Measurements from ENCODE around the gene GALNT10.

The GALNT10 gene

GRCh38 chr5:154368041-154368800, 177.7 kb downstream of the GALNT10 start:
- Histone ChIP-seq H3K27ac (ENCODE audit: insufficient read depth, low read length, poor library complexity, severe bottlenecking) (no peak overlapping the region), H3K27me3 (replicated peaks; ENCODE audit: control insufficient read depth, insufficient read depth, low read length, poor library complexity, severe bottlenecking) (no peaks in the 10 kb centered on the region), H3K9me3 (ENCODE audit: control insufficient read depth, low read length) (no peaks in the 10 kb centered on the region), H3K4me1 (ENCODE audit: control insufficient read depth, insufficient read depth, low read length, poor library complexity, severe bottlenecking) (no peaks in the 10 kb centered on the region), H3K36me3 (ENCODE audit: control insufficient read depth, insufficient read depth, low read length) (no peaks in the 10 kb centered on the region), H3K4me3 (ENCODE audit: insufficient read depth, low read depth, low read length, poor library complexity, severe bottlenecking) (no peak overlapping the region)
- DNase-seq, result no peak

DNA sequence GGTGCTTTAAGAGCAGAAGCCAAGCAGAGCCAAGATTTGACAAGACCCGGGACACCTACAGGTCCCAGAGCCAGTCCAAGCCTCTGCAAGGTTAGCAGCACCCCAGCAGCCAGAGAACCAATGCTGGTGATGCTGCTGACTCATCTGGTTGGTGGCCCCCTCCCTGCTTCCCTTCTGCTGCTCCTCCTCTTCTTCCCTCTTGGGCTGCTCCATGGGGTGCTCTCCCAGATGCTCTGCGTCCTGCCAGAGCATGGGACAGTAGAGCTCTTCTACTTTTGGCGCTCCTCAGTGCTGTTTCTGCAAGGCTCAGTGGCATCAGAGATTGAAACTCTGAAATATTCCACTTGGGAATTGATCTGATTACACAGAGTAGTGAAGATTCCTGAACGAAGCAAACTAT, 179.1 kb downstream of the GALNT10 start:
- no peaks in the 10 kb centered on the region for H3K36me3 ChIP-seq (ENCODE audit: control insufficient read depth, insufficient read depth, low read length)
- no peak overlapping the region for H3K27ac ChIP-seq (ENCODE audit: insufficient read depth, low read length, poor library complexity, severe bottlenecking)
- no peak overlapping the region for H3K4me3 ChIP-seq (ENCODE audit: insufficient read depth, low read depth, low read length, poor library complexity, severe bottlenecking)
- no peaks in the 10 kb centered on the region for H3K4me1 ChIP-seq (ENCODE audit: control insufficient read depth, insufficient read depth, low read length, poor library complexity, severe bottlenecking)
- no peaks in the 10 kb centered on the region for H3K9me3 ChIP-seq (ENCODE audit: control insufficient read depth, low read length)
- H3K27me3 ChIP-seq (replicated peaks; ENCODE audit: control insufficient read depth, insufficient read depth, low read length, poor library complexity, severe bottlenecking), result no peaks in the 10 kb centered on the region
- DNase-seq, result no peak

DNA sequence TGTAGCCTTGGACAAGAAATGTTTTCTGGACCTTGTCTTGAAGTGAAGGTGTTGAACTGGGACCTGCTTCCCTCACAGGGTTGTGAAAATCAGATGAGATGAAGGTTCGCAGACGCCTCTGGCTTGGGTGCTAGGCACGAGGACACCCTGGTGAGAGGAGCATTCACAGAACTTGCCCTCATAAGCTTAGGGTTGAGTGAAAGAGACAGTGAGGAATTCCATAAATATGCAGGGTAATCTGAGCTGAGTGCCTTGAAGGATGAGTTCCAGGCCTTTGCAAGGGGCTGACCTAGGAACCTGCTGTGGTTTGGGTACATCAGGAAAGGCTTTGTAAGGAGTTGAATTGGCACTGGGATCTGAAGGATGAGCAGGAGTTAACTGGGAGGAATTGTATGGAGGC, 179.6 kb downstream of the GALNT10 start:
- H3K4me3 ChIP-seq (ENCODE audit: insufficient read depth, low read depth, low read length, poor library complexity, severe bottlenecking), result no peak overlapping the region
- no peaks in the 10 kb centered on the region for H3K9me3 ChIP-seq (ENCODE audit: control insufficient read depth, low read length)
- H3K4me1 ChIP-seq (ENCODE audit: control insufficient read depth, insufficient read depth, low read length, poor library complexity, severe bottlenecking), result no peaks in the 10 kb centered on the region
- H3K27ac ChIP-seq (ENCODE audit: insufficient read depth, low read length, poor library complexity, severe bottlenecking), result no peak overlapping the region
- no peak for DNase-seq
- no peaks in the 10 kb centered on the region for H3K27me3 ChIP-seq (replicated peaks; ENCODE audit: control insufficient read depth, insufficient read depth, low read length, poor library complexity, severe bottlenecking)
- H3K36me3 ChIP-seq (ENCODE audit: control insufficient read depth, insufficient read depth, low read length), result no peaks in the 10 kb centered on the region

DNA sequence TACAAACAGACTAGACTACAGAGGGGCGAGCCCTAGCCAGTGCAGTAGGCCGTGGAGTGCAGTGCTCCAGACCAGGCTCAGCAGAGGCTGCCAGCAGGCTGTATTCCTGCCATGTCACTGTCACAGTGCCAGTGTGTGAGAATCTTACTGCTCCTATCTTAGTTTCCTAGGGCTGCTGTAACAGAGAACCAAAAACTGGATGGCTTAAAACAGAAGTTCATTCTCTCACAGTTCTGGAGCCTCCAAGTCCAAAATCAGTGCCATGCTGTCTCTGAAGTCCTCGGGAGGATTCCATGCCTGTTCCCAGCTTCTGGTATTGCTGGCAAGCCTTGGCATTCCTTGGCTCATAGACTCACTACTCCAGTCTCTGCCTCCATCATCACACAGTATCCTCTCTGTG, 180.3 kb downstream of the GALNT10 start:
- Histone ChIP-seq H3K4me1 (ENCODE audit: control insufficient read depth, insufficient read depth, low read length, poor library complexity, severe bottlenecking) (no peaks in the 10 kb centered on the region), H3K4me3 (ENCODE audit: insufficient read depth, low read depth, low read length, poor library complexity, severe bottlenecking) (no peak overlapping the region), H3K9me3 (ENCODE audit: control insufficient read depth, low read length) (no peaks in the 10 kb centered on the region), H3K27ac (ENCODE audit: insufficient read depth, low read length, poor library complexity, severe bottlenecking) (no peak overlapping the region), H3K27me3 (replicated peaks; ENCODE audit: control insufficient read depth, insufficient read depth, low read length, poor library complexity, severe bottlenecking) (no peaks in the 10 kb centered on the region), H3K36me3 (ENCODE audit: control insufficient read depth, insufficient read depth, low read length) (no peaks in the 10 kb centered on the region)
- DNase-seq, result no peak

GRCh38 chr5:154371687-154372086, 181.2 kb downstream of the GALNT10 start:
- no peak overlapping the region for H3K27ac ChIP-seq (ENCODE audit: insufficient read depth, low read length, poor library complexity, severe bottlenecking)
- H3K4me1 ChIP-seq (ENCODE audit: control insufficient read depth, insufficient read depth, low read length, poor library complexity, severe bottlenecking), result no peaks in the 10 kb centered on the region
- peaks cover 8% of the 10 kb centered on the region for H3K36me3 ChIP-seq (ENCODE audit: control insufficient read depth, insufficient read depth, low read length)

DNA sequence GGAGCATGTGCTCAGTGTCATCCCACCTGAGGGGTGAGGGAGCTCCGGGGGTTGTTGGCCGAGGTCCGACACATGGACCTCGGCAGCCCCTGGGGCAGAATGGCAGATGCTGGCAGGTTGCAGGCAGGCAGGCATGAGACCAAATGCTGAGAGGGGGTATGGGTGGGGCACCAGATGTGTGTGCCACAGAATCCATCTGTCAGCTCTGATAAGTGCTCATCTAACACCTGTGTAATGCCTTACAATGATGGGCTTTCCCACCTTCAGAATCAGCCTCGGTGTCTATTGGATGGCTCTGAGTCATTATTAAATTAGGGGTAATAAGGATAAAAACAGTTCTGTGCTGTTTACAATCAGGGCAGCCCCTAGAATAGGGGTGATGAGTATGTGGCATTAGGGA, 182.1 kb downstream of the GALNT10 start:
- Histone ChIP-seq H3K36me3 (ENCODE audit: control insufficient read depth, insufficient read depth, low read length) (peaks cover 11% of the 10 kb centered on the region), H3K27me3 (replicated peaks; ENCODE audit: control insufficient read depth, insufficient read depth, low read length, poor library complexity, severe bottlenecking) (no peaks in the 10 kb centered on the region), H3K9me3 (ENCODE audit: control insufficient read depth, low read length) (no peaks in the 10 kb centered on the region), H3K4me3 (ENCODE audit: insufficient read depth, low read depth, low read length, poor library complexity, severe bottlenecking) (no peak overlapping the region), H3K4me1 (ENCODE audit: control insufficient read depth, insufficient read depth, low read length, poor library complexity, severe bottlenecking) (no peaks in the 10 kb centered on the region), H3K27ac (ENCODE audit: insufficient read depth, low read length, poor library complexity, severe bottlenecking) (no peak overlapping the region)
- no peak for DNase-seq

More at GRCh38 chr5:154371687-154372086, 181.2 kb downstream of the GALNT10 start:
- Histone ChIP-seq H3K9me3 (ENCODE audit: control insufficient read depth, low read length) (no peaks in the 10 kb centered on the region), H3K4me3 (ENCODE audit: insufficient read depth, low read depth, low read length, poor library complexity, severe bottlenecking) (no peak overlapping the region), H3K27me3 (replicated peaks; ENCODE audit: control insufficient read depth, insufficient read depth, low read length, poor library complexity, severe bottlenecking) (no peaks in the 10 kb centered on the region)
- DNase-seq, result no peak

- DNase-seq, result no peak
- Histone ChIP-seq H3K27me3 (replicated peaks; ENCODE audit: control insufficient read depth, insufficient read depth, low read length, poor library complexity, severe bottlenecking) (no peaks in the 10 kb centered on the region), H3K9me3 (ENCODE audit: control insufficient read depth, low read length) (no peaks in the 10 kb centered on the region), H3K4me1 (ENCODE audit: control insufficient read depth, insufficient read depth, low read length, poor library complexity, severe bottlenecking) (no peaks in the 10 kb centered on the region), H3K4me3 (ENCODE audit: insufficient read depth, low read depth, low read length, poor library complexity, severe bottlenecking) (no peak overlapping the region), H3K27ac (ENCODE audit: insufficient read depth, low read length, poor library complexity, severe bottlenecking) (no peak overlapping the region), H3K36me3 (ENCODE audit: control insufficient read depth, insufficient read depth, low read length) (peaks cover 13% of the 10 kb centered on the region)
Observed at GRCh38 chr5:154373326-154373725, 182.8 kb downstream of the GALNT10 start.

DNA sequence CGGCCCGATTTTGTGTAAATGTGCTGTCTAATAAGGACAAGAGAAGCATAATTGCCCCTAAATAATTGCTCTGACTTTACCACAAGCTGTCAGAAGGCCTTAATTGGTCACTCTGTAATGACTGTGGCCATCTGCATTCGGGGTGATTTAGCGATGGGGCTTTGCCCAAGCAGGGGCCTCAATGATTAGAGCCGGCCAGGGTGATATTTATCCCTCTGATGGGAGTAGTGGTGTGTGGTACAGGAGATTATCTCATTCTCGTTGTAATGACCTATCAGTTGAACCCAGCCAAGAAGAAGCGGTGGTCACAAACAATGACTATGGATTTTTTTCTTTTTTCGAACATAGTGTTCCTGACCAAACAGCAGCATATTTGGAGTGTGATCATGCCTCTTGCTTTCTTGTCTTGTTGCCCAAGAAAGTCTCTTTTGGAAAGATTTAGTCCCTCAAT, 183.2 kb downstream of the GALNT10 start:
- H3K9me3 ChIP-seq (ENCODE audit: control insufficient read depth, low read length), result no peaks in the 10 kb centered on the region
- DNase-seq, result no peak
- no peak overlapping the region for H3K27ac ChIP-seq (ENCODE audit: insufficient read depth, low read length, poor library complexity, severe bottlenecking)
- H3K27me3 ChIP-seq (replicated peaks; ENCODE audit: control insufficient read depth, insufficient read depth, low read length, poor library complexity, severe bottlenecking), result no peaks in the 10 kb centered on the region
- no peak overlapping the region for H3K4me3 ChIP-seq (ENCODE audit: insufficient read depth, low read depth, low read length, poor library complexity, severe bottlenecking)
- peaks cover 17% of the 10 kb centered on the region for H3K36me3 ChIP-seq (ENCODE audit: control insufficient read depth, insufficient read depth, low read length)
- H3K4me1 ChIP-seq (ENCODE audit: control insufficient read depth, insufficient read depth, low read length, poor library complexity, severe bottlenecking), result no peaks in the 10 kb centered on the region

- no peak overlapping the region for H3K4me3 ChIP-seq (ENCODE audit: insufficient read depth, low read depth, low read length, poor library complexity, severe bottlenecking)
- H3K9me3 ChIP-seq (ENCODE audit: control insufficient read depth, low read length), result no peaks in the 10 kb centered on the region
- H3K4me1 ChIP-seq (ENCODE audit: control insufficient read depth, insufficient read depth, low read length, poor library complexity, severe bottlenecking), result no peaks in the 10 kb centered on the region
- no peak for DNase-seq
- H3K36me3 ChIP-seq (ENCODE audit: control insufficient read depth, insufficient read depth, low read length), result peaks cover 17% of the 10 kb centered on the region
- no peak overlapping the region for H3K27ac ChIP-seq (ENCODE audit: insufficient read depth, low read length, poor library complexity, severe bottlenecking)
- H3K27me3 ChIP-seq (replicated peaks; ENCODE audit: control insufficient read depth, insufficient read depth, low read length, poor library complexity, severe bottlenecking), result no peaks in the 10 kb centered on the region
Observed at GRCh38 chr5:154374264-154374663, 183.7 kb downstream of the GALNT10 start.

- no peak overlapping the region for H3K4me3 ChIP-seq (ENCODE audit: insufficient read depth, low read depth, low read length, poor library complexity, severe bottlenecking)
- no peak for DNase-seq
- H3K27me3 ChIP-seq (replicated peaks; ENCODE audit: control insufficient read depth, insufficient read depth, low read length, poor library complexity, severe bottlenecking), result no peaks in the 10 kb centered on the region
- no peak overlapping the region for H3K27ac ChIP-seq (ENCODE audit: insufficient read depth, low read length, poor library complexity, severe bottlenecking)
- no peaks in the 10 kb centered on the region for H3K9me3 ChIP-seq (ENCODE audit: control insufficient read depth, low read length)
- H3K4me1 ChIP-seq (ENCODE audit: control insufficient read depth, insufficient read depth, low read length, poor library complexity, severe bottlenecking), result no peaks in the 10 kb centered on the region
- peaks cover 27% of the 10 kb centered on the region for H3K36me3 ChIP-seq (ENCODE audit: control insufficient read depth, insufficient read depth, low read length)
Observed at GRCh38 chr5:154375329-154376008, 184.9 kb downstream of the GALNT10 start.

All from effector memory CD4-positive, alpha-beta T cell (primary cell).